Measurements from ENCODE around the gene P3H2.

P3H2 gene

GRCh38 chr3:189954733-189955665 is 165.7 kb downstream of the P3H2 start (continued):
- TF ChIP-seq ZNF175 (tag by site-specific recombination; IDR thresholded peaks at IDR 0.05) (no peak), ZNF670 (tag by site-specific recombination; IDR thresholded peaks at IDR 0.05; ENCODE audit: low read depth) (no peak), ZNF214 (tag by site-specific recombination; IDR thresholded peaks at IDR 0.05; ENCODE audit: borderline replicate concordance) (no peak), ZNF16 (tag by site-specific recombination; IDR thresholded peaks at IDR 0.05; ENCODE audit: low read depth) (no peak), ZNF626 (tag by site-specific recombination; IDR thresholded peaks at IDR 0.05) (no peak), KLF10 (tag by site-specific recombination; IDR thresholded peaks at IDR 0.05) (no peak), ZNF48 (tag by site-specific recombination; IDR thresholded peaks at IDR 0.05) (no peak), TSHZ1 (tag by site-specific recombination; IDR thresholded peaks at IDR 0.05; ENCODE audit: borderline replicate concordance) (no peak), ZNF23 (tag by site-specific recombination; IDR thresholded peaks at IDR 0.05; ENCODE audit: borderline replicate concordance) (no peak)

GRCh38 chr3:189953551-189953950 is 167.1 kb downstream of the P3H2 start:
- Histone ChIP-seq H3K9me3 (ENCODE audit: control insufficient read depth, insufficient read depth, low read depth, low read length) (no peaks in the 10 kb centered on the region), H3K27ac (ENCODE audit: extremely low read depth, low read depth, low read length) (no peak overlapping the region), H3K36me3 (ENCODE audit: control insufficient read depth in 2 of 2, insufficient read depth in 1 of 2, low read length in 2 of 2) (no peaks in the 10 kb centered on the region), H3K4me3 (ENCODE audit: low read depth, low read length) (no peak overlapping the region), H3K4me1 (ENCODE audit: control insufficient read depth, insufficient read depth, low read length) (no peaks in the 10 kb centered on the region)
- TF ChIP-seq MZF1 (tag by site-specific recombination; IDR thresholded peaks at IDR 0.05; ENCODE audit: borderline replicate concordance), result no peak
- no peak for TF ChIP-seq ZNF302 (tag by site-specific recombination; IDR thresholded peaks at IDR 0.05; ENCODE audit: low read depth)
- TF ChIP-seq ZNF658 (tag by site-specific recombination; IDR thresholded peaks at IDR 0.05), result no peak
- no peak for TF ChIP-seq ZNF514 (tag by site-specific recombination; IDR thresholded peaks at IDR 0.05)
- TF ChIP-seq AEBP2 (tag by site-specific recombination; IDR thresholded peaks at IDR 0.05; ENCODE audit: borderline replicate concordance), result no peak
- TF ChIP-seq ZNF549 (tag by site-specific recombination; IDR thresholded peaks at IDR 0.05), result no peak
- TF ChIP-seq ZNF521 (tag by site-specific recombination; IDR thresholded peaks at IDR 0.05), result no peak
- TF ChIP-seq ZNF704 (tag by site-specific recombination; IDR thresholded peaks at IDR 0.05), result no peak
- TF ChIP-seq ZNF138 (tag by site-specific recombination; IDR thresholded peaks at IDR 0.05; ENCODE audit: borderline replicate concordance), result no peak
- no peak for TF ChIP-seq ZBTB6 (tag by site-specific recombination; IDR thresholded peaks at IDR 0.05)
- TF ChIP-seq GLIS1 (tag by site-specific recombination; IDR thresholded peaks at IDR 0.05), result no peak
- no peak for TF ChIP-seq ZNF785 (tag by site-specific recombination; IDR thresholded peaks at IDR 0.05)
- no peak for TF ChIP-seq ZNF16 (tag by site-specific recombination; IDR thresholded peaks at IDR 0.05; ENCODE audit: low read depth)
- no peak for TF ChIP-seq ZNF692 (tag by site-specific recombination; IDR thresholded peaks at IDR 0.05)
- ChIA-PET CTCF (interaction anchor here (1.4 kb wide), 1 partner anchor 490 kb away, joined by 3 read pairs; no protein-coding TSS in a partner anchor), POLR2A (no interaction called here)
